ENCODE measurements around the gene ITPR1. TPM values are rescaled to one million over a fixed set of nuclear protein-coding genes. Genes with fewer than 3 reads are reported as not detected.
A peak's percentile ranks its signal among the peaks of the same experiment; 100 is the strongest.

Gene ITPR1
- 10 to 100 TPM in 3 of 4 donors, 1 to 10 TPM in 1; 9.5 to 24.1 (median 17.5) TPM for total RNA-seq

GRCh38 chr3:4493014-4493940 lies at the start of gene ITPR1:
ITPR1 (plus strand) TSS chr3:4493348; CDS start chr3:4516492, 23,144 bp downstream.
- H3K4me3 ChIP-seq (ENCODE audit: low read depth, poor library complexity, severe bottlenecking): peak within 1 kb of the TSS; percentile 70
- 0% methylated on average over 37 to 45 of the region's 47 CpGs for WGBS, 2 donors
- DNase-seq (ENCODE audit: low spot score in 2 of 2): peak; percentile 97 to 100
- TF ChIP-seq POLR2A (IDR thresholded peaks at IDR 0.05): peak in 1 of 2 donors; percentile 72
- no peak for TF ChIP-seq CTCF (IDR thresholded peaks at IDR 0.05)
- intact Hi-C loops (cut with DNase I; ENCODE audit: low total_unique reads): no loop called here

- H3K4me3 ChIP-seq (ENCODE audit: low read depth, poor library complexity, severe bottlenecking): no peak overlapping the region
- TF ChIP-seq POLR2A (IDR thresholded peaks at IDR 0.05) (no peak), CTCF (IDR thresholded peaks at IDR 0.05) (no peak)
- WGBS, 2 donors: 83 to 91% methylated on average over 3 of the region's 3 CpGs
- intact Hi-C loops (cut with DNase I; ENCODE audit: low total_unique reads): no loop called here
- DNase-seq (ENCODE audit: low spot score in 2 of 2): no peak
Measured at GRCh38 chr3:4447295-4447999, 45.7 kb upstream of the ITPR1 start.

- no peak overlapping the region for H3K4me3 ChIP-seq (ENCODE audit: low read depth, poor library complexity, severe bottlenecking)
- WGBS, 2 donors: 78 to 84% methylated on average over 6 of the region's 6 CpGs
- DNase-seq (ENCODE audit: low spot score in 2 of 2): no peak
- TF ChIP-seq CTCF (IDR thresholded peaks at IDR 0.05) (no peak), POLR2A (IDR thresholded peaks at IDR 0.05) (no peak)
- intact Hi-C loops (cut with DNase I; ENCODE audit: low total_unique reads): no loop called here
Measured at GRCh38 chr3:4448187-4448586, 45.0 kb upstream of the ITPR1 start.

- no peak for DNase-seq (ENCODE audit: low spot score in 2 of 2)
- 73 to 79% methylated on average over 5 of the region's 5 CpGs for WGBS, 2 donors
Measured at GRCh38 chr3:4449043-4449805, 43.9 kb upstream of the ITPR1 start.

More at GRCh38 chr3:4449043-4449805, 43.9 kb upstream of the ITPR1 start:
- TF ChIP-seq POLR2A (IDR thresholded peaks at IDR 0.05) (no peak), CTCF (IDR thresholded peaks at IDR 0.05) (no peak)
- no peak overlapping the region for H3K4me3 ChIP-seq (ENCODE audit: low read depth, poor library complexity, severe bottlenecking)
- intact Hi-C loops (cut with DNase I; ENCODE audit: low total_unique reads): no loop called here
